Amygdala (tissue), 56 donors: ENCODE results near the gene CRYGN.
A peak's percentile ranks its signal among the peaks of the same experiment; 100 is the strongest.

ENCODE experiments used
- DNase-seq, 56 donors: peaks; one replicate each; lab custom pipeline; 2025; lab: John Stamatoyannopoulos, UW

CRYGN gene

GRCh38 chr7:151461096-151461941, 21.4 kb upstream of the CRYGN start:
- no peak for DNase-seq

DNA sequence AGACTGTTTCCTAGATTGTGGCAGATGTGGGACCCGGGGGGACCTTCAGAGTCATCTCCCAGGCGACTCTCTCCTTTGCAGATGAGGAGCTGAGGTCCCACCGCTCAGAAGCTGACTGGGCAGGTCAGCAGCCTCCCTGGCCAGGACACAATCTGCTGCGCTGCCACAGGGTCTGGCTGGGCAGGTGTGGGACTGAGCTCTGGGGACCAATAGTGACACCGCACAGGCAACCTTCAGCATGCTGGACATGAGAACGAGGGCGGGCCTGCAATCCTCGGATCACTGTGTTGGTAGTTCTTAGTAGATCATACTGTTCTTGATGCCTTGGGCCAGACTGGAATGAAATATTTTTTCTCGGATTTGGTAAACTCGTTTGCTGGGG, 20.5 kb upstream of the CRYGN start:
- DNase-seq, result peak in 4 of 56 donors; percentile 57 to 64 (median 62)

DNA sequence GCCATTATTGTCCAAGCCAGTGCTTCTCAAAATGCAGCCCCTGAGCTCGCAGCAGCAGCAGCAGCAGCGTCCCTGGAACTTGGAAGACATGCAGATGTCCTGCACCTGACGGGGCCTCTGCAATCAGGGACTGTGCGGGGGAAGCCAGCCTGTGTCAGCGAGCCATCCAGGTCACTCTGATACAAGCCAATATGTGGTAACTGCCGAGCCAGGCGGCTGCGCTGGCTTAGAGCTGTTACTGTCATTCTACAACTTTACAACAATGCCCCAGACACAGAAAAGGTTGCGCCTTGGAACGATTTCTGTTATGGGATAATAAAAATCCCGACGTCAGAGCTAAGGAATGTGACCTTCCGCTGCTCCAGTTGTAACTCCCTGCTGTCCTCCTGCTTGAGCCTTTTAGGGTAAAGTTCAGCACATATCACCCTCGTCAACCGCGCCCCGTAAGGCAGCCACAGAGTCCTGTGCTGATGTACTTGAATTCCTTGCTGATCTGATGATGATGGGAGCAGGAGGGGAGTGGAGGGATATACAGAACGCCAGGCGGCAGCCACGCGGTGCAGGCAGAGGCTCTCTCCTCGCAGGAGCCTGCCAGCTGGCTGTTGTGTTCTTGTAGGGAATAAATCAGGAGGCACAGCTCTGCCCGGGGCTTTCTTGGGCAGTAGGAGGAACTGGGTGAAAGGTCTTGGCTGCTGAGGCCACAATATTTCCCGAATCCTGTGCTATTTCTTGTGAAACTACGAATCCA, 20.0 kb upstream of the CRYGN start:
- DNase-seq, result peak in 48 of 56 donors; percentile 15 to 84 (median 60)

DNA sequence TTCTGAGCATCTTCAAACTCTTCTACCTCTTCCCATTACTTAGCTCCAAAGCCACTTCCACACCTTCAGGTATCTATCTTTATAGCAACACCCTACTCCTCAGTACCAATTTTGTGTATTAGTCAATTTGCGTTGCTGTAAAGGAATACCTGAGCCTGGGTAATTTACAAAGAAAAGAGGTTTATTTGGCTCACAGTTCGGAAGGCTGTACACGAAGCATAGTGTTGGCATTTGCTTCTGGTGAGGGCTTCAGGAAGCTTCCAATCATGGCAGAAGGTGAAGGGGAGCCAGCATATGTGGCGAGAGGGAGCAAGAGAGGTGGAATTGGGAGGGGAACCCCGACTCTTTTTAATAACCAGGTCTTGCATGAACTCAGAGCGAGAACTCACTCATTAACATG, 17.6 kb upstream of the CRYGN start:
- no peak for DNase-seq

DNA sequence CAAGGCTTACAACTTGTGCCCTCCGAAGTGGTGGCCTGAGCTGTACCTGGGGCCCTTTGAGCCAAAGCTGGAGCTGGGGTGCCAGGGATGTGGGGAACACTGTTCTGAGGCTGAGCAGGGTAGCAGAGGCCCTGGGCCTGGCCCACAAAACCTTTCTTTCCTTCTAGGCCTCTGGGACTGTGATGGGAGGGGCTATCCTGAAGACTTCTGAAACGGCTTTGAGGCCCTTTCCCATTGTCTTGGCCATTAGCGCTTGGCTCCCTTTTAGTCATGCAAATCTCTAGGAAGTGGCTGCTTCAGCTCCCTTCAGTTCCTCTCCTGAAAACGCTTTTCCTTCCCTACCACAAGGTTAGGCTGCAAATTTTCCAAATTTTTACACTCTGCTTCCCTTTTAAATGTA, 16.8 kb upstream of the CRYGN start:
- DNase-seq, result no peak

DNA sequence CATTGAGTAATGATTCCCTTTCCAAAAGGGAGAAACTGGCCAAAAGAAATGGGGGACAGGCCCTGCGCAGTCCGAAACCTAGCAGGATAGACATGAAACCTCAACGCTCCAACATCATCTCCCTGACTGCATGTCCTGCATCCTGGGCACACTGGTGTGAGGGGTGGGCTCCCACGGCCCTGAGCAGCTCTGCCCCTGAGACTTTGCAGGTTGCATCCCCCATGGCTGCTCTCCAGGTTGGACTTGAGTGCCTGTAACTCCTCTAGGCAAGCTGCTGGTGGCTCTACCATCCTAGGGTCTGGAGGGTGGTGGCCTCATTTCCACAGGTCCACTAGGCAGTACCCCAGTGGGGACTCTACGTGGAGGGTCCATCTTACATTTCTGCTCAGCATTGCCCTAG, 16.3 kb upstream of the CRYGN start:
- DNase-seq, result no peak

- no peak for DNase-seq
Measured at GRCh38 chr7:151455690-151456089, 15.7 kb upstream of the CRYGN start.

GRCh38 chr7:151454932-151455530, 15.1 kb upstream of the CRYGN start:
- no peak for DNase-seq

DNA sequence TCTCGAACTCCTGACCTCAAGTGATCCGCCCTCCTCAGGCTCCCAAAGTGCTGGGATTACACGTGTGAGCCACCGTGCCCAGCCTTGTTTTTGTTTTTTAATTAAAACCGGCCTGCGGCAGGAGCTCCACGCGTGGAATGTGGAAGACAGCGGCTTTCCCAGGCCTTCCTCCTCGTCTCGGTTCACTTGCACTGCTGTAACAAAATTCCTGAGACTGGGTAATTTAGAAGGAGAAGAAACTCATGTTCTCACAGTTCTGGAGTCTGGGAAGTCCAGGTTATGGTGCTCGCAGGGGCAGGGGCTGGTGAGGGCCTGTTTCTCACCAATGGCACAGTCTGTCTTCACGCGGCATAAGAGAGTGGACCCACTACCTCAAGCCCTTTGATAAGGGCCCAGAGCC, 14.4 kb upstream of the CRYGN start:
- DNase-seq, result no peak

- no peak for DNase-seq
Measured at GRCh38 chr7:151453326-151453791, 13.4 kb upstream of the CRYGN start.

DNA sequence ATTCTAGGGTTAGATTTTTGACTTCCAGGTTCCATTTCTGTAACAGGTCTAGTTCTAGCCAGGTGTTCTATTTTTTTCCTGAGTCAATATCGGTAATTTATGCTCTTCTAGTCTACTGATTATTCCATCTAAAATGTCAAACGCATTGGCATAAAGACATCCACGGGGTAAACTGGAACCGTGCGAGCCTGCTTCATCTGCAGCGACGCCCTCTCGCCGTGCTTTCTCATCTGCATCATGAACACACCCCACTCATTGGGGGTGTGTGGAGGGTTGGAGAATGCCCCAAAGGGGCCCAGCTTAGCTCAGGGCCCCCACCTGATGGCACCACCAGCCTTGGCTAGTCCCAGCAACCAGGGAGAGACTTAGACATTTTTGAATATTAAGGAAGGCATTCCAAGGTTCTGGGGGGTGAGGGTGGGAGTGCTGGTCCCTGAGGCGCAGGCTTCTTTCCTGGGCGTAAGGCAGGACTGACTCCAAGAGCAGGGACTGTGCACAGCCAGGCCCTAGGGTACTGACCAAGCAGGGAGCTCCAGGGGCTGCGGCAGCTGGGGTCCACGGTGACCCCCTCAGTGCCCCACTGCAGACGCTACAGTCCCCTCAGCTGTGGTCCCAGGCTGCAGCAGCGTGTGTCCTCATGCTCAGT, 12.9 kb upstream of the CRYGN start:
- no peak for DNase-seq

GRCh38 chr7:151451626-151452571, 12.0 kb upstream of the CRYGN start:
- no peak for DNase-seq

DNA sequence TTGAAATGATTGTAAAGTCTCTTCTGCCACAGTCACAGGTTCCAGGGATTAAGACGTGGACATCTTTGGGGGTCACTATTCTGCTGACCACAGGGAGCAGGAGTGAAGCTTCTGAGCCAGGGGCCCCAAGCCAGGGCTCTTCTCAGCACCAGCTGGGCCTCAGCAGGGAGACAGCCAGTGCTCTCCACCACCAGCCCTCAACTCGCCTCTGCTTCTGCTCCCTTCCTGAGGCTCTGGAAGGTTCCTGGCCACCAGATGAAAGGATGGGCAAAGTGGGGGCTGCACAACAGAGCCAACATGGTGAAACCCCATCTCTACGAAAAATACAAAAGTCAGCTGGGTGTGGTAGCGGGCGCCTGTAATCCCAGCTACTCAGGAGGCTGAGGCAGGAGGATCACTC, 11.2 kb upstream of the CRYGN start:
- no peak for DNase-seq

DNA sequence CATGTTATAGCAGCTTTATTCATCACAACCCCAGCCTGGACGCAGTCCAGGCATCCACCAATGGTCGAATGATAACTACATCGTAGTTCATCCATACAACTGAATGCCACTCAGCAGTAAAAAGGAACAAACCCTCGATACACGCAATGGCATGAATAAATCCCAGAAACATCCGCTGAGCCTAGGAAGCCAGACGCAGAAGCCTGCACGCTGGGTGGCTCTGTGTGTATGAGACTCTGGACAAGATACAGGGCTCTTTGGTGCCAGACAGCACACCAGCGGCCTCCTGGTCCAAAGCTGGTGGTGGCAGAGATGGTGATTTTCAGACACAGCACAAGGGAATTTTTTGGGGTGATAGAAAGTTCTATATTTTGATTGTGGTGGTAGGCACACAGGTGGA, 10.0 kb upstream of the CRYGN start:
- DNase-seq, result no peak

GRCh38 chr7:151448261-151449252, 8.6 kb upstream of the CRYGN start:
- peak in 32 of 56 donors; percentile 11 to 70 (median 44) for DNase-seq

DNA sequence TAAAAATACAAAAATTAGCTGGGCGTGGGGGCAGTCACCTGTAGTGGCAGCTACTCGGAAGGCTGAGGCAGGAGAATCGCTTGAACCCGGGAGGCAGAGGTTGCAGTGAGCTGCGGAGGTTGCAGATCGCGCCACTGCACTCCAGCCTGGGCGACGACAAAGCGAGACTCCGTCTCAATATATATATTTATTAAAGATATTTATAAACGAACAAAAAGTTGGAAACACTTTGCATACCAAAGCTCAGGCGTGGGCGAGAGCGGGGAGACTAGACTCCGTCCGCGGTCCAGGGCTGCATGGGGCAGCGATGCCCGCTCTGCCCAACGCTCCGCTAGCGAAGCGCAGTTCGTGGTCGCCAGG, 7.9 kb upstream of the CRYGN start:
- DNase-seq, result no peak

GRCh38 chr7:151447312-151447711, 7.4 kb upstream of the CRYGN start:
- no peak for DNase-seq

- DNase-seq, result peak in 1 of 56 donors; percentile 5
Measured at GRCh38 chr7:151446412-151446811, 6.5 kb upstream of the CRYGN start.

GRCh38 chr7:151444632-151445031, 4.7 kb upstream of the CRYGN start:
- no peak for DNase-seq
